Liver (tissue), 9 donors: ENCODE data around the gene DNMT3A. TPM values are rescaled to one million over a fixed set of nuclear protein-coding genes. Genes with fewer than 3 reads are reported as not detected.
A peak's percentile ranks its signal among the peaks of the same experiment; 100 is the strongest.

Source experiments
- DNase-seq: peaks from one replicate; pipeline ENCODE4 v3.0.0-alpha.2; 2017; ENCODE audit warnings: low spot score
- H3K27ac ChIP-seq, 2 donors: one replicate each; pipeline ENCODE4 v1.7.0; 2013; ENCODE audit warnings: inconsistent platforms in 2 of 2, low read length in 2 of 2, control low read depth in 1 of 2, low read depth in 1 of 2, mild to moderate bottlenecking in 1 of 2
- H3K27me3 ChIP-seq, 4 donors: one replicate each; pipeline versions ENCODE4 v1.6.1 to v1.7.0; 2013; ENCODE audit warnings: low read length in 3 of 4, inconsistent platforms in 1 of 4, mild to moderate bottlenecking in 1 of 4, moderate library complexity in 1 of 4; ENCODE audit not compliant: control insufficient read depth in 4 of 4, insufficient read depth in 4 of 4
- H3K36me3 ChIP-seq, 4 donors: one replicate each; pipeline versions ENCODE4 v1.6.1 to v1.7.0; 2013; ENCODE audit warnings: low read length in 3 of 4, mild to moderate bottlenecking in 3 of 4, low read depth in 1 of 4, moderate library complexity in 1 of 4; ENCODE audit not compliant: control insufficient read depth in 4 of 4, insufficient read depth in 3 of 4
- H3K4me1 ChIP-seq, 4 donors: one replicate each; pipeline versions ENCODE4 v1.6.1 to v1.7.0; 2013; ENCODE audit warnings: low read length in 3 of 4, mild to moderate bottlenecking in 3 of 4, moderate library complexity in 1 of 4; ENCODE audit not compliant: control insufficient read depth in 4 of 4, insufficient read depth in 4 of 4
- H3K4me3 ChIP-seq, 3 donors: one replicate each; pipeline versions ENCODE4 v1.6.1 to v1.7.0; 2013; ENCODE audit warnings: low read length in 3 of 3, control low read depth in 1 of 3, low read depth in 1 of 3, mild to moderate bottlenecking in 1 of 3
- H3K9ac ChIP-seq, 2 donors: one replicate each; pipeline ENCODE4 v1.7.0; 2013; ENCODE audit warnings: low read length in 2 of 2, mild to moderate bottlenecking in 2 of 2, moderate library complexity in 2 of 2, control low read depth in 1 of 2, low read depth in 1 of 2
- H3K9me3 ChIP-seq, 4 donors: one replicate each; pipeline versions ENCODE4 v1.6.1 to v1.7.0; 2013; ENCODE audit warnings: low read length in 3 of 4; ENCODE audit not compliant: control insufficient read depth in 4 of 4
- EGR1 ChIP-seq, 2 donors: IDR thresholded peaks; 2 replicates each; pipeline ENCODE4 v1.6.1; 2016 to 2018; ENCODE audit warnings: antibody characterized with exemption in 2 of 2, low read depth in 2 of 2
- FOXA1 ChIP-seq: IDR thresholded peaks from 2 replicates; pipeline ENCODE4 v1.6.1; 2016; ENCODE audit warnings: antibody characterized with exemption
- FOXA2 ChIP-seq: IDR thresholded peaks from 2 replicates; pipeline ENCODE4 v1.6.1; 2016; ENCODE audit warnings: antibody characterized with exemption
- GABPA ChIP-seq, 2 donors: IDR thresholded peaks in 1 of 2; conservative IDR thresholded peaks in 1 of 2; 2 replicates each; pipeline ENCODE4 v1.6.1; 2016; ENCODE audit warnings: antibody characterized with exemption in 2 of 2, mild to moderate bottlenecking in 1 of 2, moderate library complexity in 1 of 2
- HNF4A ChIP-seq, 2 donors: conservative IDR thresholded peaks; 2 replicates each; pipeline ENCODE4 v1.6.1; 2016; ENCODE audit warnings: antibody characterized with exemption in 2 of 2, mild to moderate bottlenecking in 2 of 2
- HNF4G ChIP-seq: IDR thresholded peaks from 2 replicates; pipeline ENCODE4 v1.6.1; 2016; ENCODE audit warnings: antibody characterized with exemption
- JUND ChIP-seq, 2 donors: IDR thresholded peaks; 2 replicates each; pipeline ENCODE4 v1.6.1; 2016; ENCODE audit warnings: antibody characterized with exemption in 2 of 2
- NR2F2 ChIP-seq: IDR thresholded peaks from 2 replicates; pipeline ENCODE4 v1.6.1; 2016; ENCODE audit warnings: antibody characterized with exemption
- RAD21 ChIP-seq, 2 donors: IDR thresholded peaks; 2 replicates each; pipeline ENCODE4 v1.6.1; 2016; ENCODE audit warnings: antibody characterized with exemption in 2 of 2, mild to moderate bottlenecking in 2 of 2
- RXRA ChIP-seq, 2 donors: IDR thresholded peaks; 2 replicates each; pipeline ENCODE4 v1.6.1; 2017 to 2018; ENCODE audit warnings: antibody characterized with exemption in 2 of 2, mild to moderate bottlenecking in 1 of 2
- SP1 ChIP-seq: IDR thresholded peaks from 2 replicates; pipeline ENCODE4 v1.6.1; 2018; ENCODE audit warnings: antibody characterized with exemption, mild to moderate bottlenecking
- YY1 ChIP-seq: IDR thresholded peaks from 2 replicates; pipeline ENCODE4 v1.6.1; 2016; ENCODE audit warnings: antibody characterized with exemption, mild to moderate bottlenecking
- WGBS: extraction: QIAGEN DNeasy Blood & Tissue Kit; methylation state at CpG from one replicate; pipeline ENCODE4 v1.1.7; 2013; 5-methylcytosine and 5-hydroxymethylcytosine counted together
- polyA plus RNA-seq, 2 donors: library from polyadenylated mRNA; stranded (reverse) in 1 of 2; unstranded in 1 of 2; fragments of 200-250 nt in 1 of 2; fragments of >200 nt in 1 of 2; fragmentation: Nextera tagmentation in 1 of 2; extraction: Ambion mirVana in 1 of 2; gene quantifications; one replicate each; pipeline versions ENCODE4 v1.2.1 to v1.2.3, GENCODE V29; 2013 to 2015
- total RNA-seq, 2 donors: library from RNA; depleted of rRNA; stranded (reverse); fragments of >200 nt; gene quantifications; one replicate each; pipeline ENCODE4 v1.2.3, GENCODE V29; 2014
- TF ChIP-seq, protein P1 (sequence below): IDR thresholded peaks from 2 replicates; pipeline ENCODE4 v1.6.1; 2016; ENCODE audit warnings: antibody characterized with exemption
- TF ChIP-seq, protein P2 (sequence below): IDR thresholded peaks from 2 replicates; pipeline ENCODE4 v1.6.1; 2016; ENCODE audit warnings: antibody characterized with exemption
- TF ChIP-seq, protein P3 (sequence below): IDR thresholded peaks from 2 replicates; pipeline ENCODE4 v1.6.1; 2016; ENCODE audit warnings: antibody characterized with exemption
- TF ChIP-seq, protein P4 (sequence below): fragments of 150-350 bp; IDR thresholded peaks from 2 replicates; pipeline ENCODE4 v1.5.1; 2017; ENCODE audit warnings: improper control_type of control experiment, low read depth, low read length; ENCODE audit not compliant: missing input control
- donor health status: healthy.
- donor health status: healthy.
- donor health status: healthy.
- donor health status: healthy.
- donor health status: healthy.

Gene DNMT3A
- total and polyA plus RNA-seq, 4 donors = 3.5 to 24.2 (median 8.1) TPM

DNA sequence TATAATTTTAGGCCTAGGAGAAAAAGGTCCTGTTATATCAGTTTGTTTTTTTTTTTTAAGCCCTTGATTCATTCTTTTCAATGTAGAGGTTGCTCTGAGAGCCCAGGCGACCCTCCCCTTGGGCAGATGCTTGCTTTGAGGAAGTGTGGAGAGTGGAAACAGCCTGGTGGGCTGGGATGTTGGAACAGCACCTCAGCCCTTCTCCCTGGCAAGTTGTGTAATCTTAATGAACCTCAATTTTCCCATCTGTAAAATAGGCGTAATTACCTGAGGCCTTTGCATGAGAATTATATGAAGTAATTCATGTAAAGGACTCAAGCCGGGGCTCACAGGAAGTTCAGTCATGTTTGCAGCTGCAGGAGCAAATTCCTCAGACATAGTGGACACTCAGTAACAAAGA lies 123.6 kb downstream of the DNMT3A start (continued):
- TF ChIP-seq HNF4G = no peak
- no peak for TF ChIP-seq GABPA (IDR thresholded peaks at IDR 0.05 in 1 of 2, conservative IDR thresholded peaks at IDR 0.05 in 1 of 2)
- TF ChIP-seq HNF4A (conservative IDR thresholded peaks at IDR 0.05) = no peak

DNA sequence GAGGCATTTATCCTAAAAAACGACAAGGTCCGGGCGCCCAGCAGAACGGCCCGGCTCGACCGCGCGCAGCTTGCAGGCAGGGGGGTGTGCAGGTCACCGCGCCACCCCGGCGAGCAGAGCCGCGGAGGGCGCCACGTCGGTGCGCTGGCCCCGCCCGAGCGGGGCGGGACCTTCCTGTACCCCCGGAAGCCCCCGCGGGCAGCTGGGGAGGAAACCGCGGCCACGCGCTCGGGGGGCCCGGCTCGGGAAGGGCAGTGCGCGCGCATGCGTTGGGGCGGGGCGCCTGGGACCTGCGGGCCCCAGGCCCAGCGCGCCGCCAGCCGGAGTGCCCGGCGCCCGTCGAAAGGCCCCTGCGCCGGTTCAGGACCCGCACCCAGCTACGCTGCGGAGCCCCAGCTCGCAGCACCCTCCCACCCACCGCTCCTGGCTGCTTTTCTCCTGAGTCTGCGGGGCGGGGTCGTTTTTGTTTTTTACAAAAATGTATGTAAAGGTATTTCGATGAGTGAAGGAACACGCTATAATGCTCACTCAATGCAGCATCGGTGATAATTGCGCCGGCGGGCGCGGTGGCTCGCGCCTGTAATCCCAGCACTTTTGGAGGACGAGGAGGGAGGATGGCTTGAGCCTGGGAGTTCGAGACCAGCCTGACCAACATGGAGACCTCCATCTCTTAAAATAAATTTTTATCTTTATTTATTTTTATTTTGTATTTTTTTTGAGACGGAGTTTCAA lies 125.6 kb downstream of the DNMT3A start:
- peak overlapping the region; percentile 7 to 38 for H3K9ac ChIP-seq
- peak; percentile 90 for DNase-seq
- peaks cover 0 to 4% (median 0%) of the 10 kb centered on the region in 4 donors for H3K4me1 ChIP-seq
- 10% methylated on average over 71 of the region's 71 CpGs for WGBS
- TF ChIP-seq RAD21 (IDR thresholded peaks at IDR 0.05) = no peak
- TF ChIP-seq JUND (IDR thresholded peaks at IDR 0.05) = no peak
- TF ChIP-seq FOXA1 = no peak
- TF ChIP-seq GABPA (IDR thresholded peaks at IDR 0.05 in 1 of 2, conservative IDR thresholded peaks at IDR 0.05 in 1 of 2) = no peak
- TF ChIP-seq HNF4A (conservative IDR thresholded peaks at IDR 0.05) = no peak
- no peak for TF ChIP-seq RXRA (IDR thresholded peaks at IDR 0.05)
- H3K27me3 ChIP-seq = no peaks in the 10 kb centered on the region
- H3K9me3 ChIP-seq = no peaks in the 10 kb centered on the region
- H3K27ac ChIP-seq = peak overlapping the region in 1 of 2 donors; percentile 32
- H3K4me3 ChIP-seq = peak overlapping the region in 2 of 3 donors; percentile 12 to 51
- H3K36me3 ChIP-seq = no peaks in the 10 kb centered on the region

DNA sequence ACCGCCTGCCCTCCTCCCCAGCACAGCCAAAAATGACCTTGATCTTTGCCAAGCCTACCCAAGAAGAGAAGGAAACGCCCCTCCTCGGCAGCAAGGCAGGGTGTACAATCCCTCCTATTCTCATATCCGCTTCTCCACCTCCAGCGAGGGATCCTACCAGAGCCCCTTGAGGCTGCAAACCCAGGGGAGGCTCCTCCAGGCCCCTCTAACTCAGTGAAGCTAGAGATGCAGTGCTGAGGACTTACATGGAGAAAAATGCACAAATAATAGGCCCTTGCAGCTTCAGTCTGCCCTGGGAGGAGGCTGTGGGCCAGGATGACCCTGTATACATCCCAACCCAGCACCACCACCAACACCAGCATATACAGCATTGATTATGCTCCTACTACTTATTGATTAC lies 126.5 kb downstream of the DNMT3A start:
- no peaks in the 10 kb centered on the region for H3K27me3 ChIP-seq
- H3K9ac ChIP-seq = no peak overlapping the region
- no peak overlapping the region for H3K27ac ChIP-seq
- 83% methylated on average over 5 of the region's 5 CpGs for WGBS
- no peaks in the 10 kb centered on the region for H3K9me3 ChIP-seq
- peaks cover 0 to 4% (median 0%) of the 10 kb centered on the region in 4 donors for H3K4me1 ChIP-seq
- DNase-seq = no peak
- TF ChIP-seq SP1 (no peak), YY1 (no peak), NR2F2 (no peak), EGR1 (IDR thresholded peaks at IDR 0.05; ENCODE audit: low read depth in 2 of 2) (no peak), RAD21 (IDR thresholded peaks at IDR 0.05) (no peak)
- TF ChIP-seq, protein P1, sequence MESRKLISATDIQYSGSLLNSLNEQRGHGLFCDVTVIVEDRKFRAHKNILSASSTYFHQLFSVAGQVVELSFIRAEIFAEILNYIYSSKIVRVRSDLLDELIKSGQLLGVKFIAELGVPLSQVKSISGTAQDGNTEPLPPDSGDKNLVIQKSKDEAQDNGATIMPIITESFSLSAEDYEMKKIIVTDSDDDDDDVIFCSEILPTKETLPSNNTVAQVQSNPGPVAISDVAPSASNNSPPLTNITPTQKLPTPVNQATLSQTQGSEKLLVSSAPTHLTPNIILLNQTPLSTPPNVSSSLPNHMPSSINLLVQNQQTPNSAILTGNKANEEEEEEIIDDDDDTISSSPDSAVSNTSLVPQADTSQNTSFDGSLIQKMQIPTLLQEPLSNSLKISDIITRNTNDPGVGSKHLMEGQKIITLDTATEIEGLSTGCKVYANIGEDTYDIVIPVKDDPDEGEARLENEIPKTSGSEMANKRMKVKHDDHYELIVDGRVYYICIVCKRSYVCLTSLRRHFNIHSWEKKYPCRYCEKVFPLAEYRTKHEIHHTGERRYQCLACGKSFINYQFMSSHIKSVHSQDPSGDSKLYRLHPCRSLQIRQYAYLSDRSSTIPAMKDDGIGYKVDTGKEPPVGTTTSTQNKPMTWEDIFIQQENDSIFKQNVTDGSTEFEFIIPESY = no peak
- TF ChIP-seq, protein P2, sequence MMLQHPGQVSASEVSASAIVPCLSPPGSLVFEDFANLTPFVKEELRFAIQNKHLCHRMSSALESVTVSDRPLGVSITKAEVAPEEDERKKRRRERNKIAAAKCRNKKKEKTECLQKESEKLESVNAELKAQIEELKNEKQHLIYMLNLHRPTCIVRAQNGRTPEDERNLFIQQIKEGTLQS = no peak
- no peak overlapping the region for H3K4me3 ChIP-seq
- H3K36me3 ChIP-seq = no peaks in the 10 kb centered on the region

DNA sequence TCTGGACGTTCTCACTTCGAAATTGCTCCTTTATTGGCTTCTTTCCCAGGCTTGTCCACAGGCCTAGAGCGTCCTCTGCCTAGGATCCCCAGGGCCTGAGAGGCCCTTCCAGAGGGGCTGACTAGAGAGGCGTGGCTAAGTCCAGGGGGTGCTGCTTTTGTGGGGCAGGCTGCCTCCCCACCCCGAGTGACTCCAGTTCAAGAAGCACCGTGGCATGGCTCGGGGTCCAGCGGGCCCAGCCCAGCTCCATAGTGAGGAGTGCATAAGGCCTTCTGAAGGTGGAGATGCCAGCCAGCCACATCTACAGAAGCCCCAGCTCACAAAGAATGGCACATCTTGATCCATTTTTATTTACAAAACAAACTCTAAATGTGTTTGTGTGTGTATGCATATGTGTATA lies 128.5 kb downstream of the DNMT3A start:
- no peak for DNase-seq
- H3K4me1 ChIP-seq = peaks cover 0 to 4% (median 0%) of the 10 kb centered on the region in 4 donors
- H3K36me3 ChIP-seq = no peaks in the 10 kb centered on the region
- no peak for TF ChIP-seq FOXA2
- TF ChIP-seq GABPA (IDR thresholded peaks at IDR 0.05 in 1 of 2, conservative IDR thresholded peaks at IDR 0.05 in 1 of 2) = no peak
- TF ChIP-seq HNF4A (conservative IDR thresholded peaks at IDR 0.05) = no peak
- no peak for TF ChIP-seq HNF4G
- TF ChIP-seq, protein P2 = no peak
- TF ChIP-seq, protein P3, sequence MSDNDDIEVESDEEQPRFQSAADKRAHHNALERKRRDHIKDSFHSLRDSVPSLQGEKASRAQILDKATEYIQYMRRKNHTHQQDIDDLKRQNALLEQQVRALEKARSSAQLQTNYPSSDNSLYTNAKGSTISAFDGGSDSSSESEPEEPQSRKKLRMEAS = no peak
- TF ChIP-seq NR2F2 = no peak
- TF ChIP-seq JUND (IDR thresholded peaks at IDR 0.05) = no peak
- TF ChIP-seq, protein P1 = no peak
- TF ChIP-seq, protein P4, sequence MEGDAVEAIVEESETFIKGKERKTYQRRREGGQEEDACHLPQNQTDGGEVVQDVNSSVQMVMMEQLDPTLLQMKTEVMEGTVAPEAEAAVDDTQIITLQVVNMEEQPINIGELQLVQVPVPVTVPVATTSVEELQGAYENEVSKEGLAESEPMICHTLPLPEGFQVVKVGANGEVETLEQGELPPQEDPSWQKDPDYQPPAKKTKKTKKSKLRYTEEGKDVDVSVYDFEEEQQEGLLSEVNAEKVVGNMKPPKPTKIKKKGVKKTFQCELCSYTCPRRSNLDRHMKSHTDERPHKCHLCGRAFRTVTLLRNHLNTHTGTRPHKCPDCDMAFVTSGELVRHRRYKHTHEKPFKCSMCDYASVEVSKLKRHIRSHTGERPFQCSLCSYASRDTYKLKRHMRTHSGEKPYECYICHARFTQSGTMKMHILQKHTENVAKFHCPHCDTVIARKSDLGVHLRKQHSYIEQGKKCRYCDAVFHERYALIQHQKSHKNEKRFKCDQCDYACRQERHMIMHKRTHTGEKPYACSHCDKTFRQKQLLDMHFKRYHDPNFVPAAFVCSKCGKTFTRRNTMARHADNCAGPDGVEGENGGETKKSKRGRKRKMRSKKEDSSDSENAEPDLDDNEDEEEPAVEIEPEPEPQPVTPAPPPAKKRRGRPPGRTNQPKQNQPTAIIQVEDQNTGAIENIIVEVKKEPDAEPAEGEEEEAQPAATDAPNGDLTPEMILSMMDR = no peak
- H3K4me3 ChIP-seq = no peak overlapping the region
- H3K27me3 ChIP-seq = no peaks in the 10 kb centered on the region
- no peaks in the 10 kb centered on the region for H3K9me3 ChIP-seq
- WGBS = 76% methylated on average over 8 of the region's 8 CpGs
- H3K27ac ChIP-seq = no peak overlapping the region
- no peak overlapping the region for H3K9ac ChIP-seq
